ENCODE data around the gene PCDH20.
"Not testable (repeated sequence)": the region's sequence is repeated elsewhere in the genome, so short reads cannot be mapped to it uniquely, and the experiment has no call there.

The PCDH20 gene, protein sequence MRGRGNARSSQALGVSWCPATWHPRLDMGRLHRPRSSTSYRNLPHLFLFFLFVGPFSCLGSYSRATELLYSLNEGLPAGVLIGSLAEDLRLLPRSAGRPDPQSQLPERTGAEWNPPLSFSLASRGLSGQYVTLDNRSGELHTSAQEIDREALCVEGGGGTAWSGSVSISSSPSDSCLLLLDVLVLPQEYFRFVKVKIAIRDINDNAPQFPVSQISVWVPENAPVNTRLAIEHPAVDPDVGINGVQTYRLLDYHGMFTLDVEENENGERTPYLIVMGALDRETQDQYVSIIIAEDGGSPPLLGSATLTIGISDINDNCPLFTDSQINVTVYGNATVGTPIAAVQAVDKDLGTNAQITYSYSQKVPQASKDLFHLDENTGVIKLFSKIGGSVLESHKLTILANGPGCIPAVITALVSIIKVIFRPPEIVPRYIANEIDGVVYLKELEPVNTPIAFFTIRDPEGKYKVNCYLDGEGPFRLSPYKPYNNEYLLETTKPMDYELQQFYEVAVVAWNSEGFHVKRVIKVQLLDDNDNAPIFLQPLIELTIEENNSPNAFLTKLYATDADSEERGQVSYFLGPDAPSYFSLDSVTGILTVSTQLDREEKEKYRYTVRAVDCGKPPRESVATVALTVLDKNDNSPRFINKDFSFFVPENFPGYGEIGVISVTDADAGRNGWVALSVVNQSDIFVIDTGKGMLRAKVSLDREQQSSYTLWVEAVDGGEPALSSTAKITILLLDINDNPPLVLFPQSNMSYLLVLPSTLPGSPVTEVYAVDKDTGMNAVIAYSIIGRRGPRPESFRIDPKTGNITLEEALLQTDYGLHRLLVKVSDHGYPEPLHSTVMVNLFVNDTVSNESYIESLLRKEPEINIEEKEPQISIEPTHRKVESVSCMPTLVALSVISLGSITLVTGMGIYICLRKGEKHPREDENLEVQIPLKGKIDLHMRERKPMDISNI

DNA sequence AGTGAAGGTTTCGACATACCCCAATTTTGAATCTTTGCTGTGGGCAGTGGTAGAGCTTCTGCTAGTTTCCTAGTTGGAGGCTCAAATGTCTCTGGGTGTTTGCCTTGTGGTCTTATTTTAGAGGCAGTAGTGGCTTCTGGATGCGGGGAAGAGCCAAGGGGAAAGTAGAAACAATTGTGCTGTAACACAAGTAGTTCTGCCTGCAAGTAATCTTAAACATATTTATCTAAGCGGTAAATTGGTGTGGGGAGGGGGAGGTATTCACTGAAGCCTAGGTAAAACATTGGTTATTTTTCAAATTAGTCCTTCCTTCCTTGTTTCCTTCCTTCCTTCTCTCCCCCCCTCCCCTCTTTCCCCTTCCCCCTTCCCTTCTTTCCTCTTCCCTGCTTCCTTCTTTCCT, at the start of gene PCDH20:
Gene PCDH20 (minus strand): TSS at position 101 of the 400 bp plus-strand sequence. CDS start 691 bp downstream, outside the sequence.
- DNase-seq (ENCODE audit: low read depth in 2 of 2): no peak

DNA sequence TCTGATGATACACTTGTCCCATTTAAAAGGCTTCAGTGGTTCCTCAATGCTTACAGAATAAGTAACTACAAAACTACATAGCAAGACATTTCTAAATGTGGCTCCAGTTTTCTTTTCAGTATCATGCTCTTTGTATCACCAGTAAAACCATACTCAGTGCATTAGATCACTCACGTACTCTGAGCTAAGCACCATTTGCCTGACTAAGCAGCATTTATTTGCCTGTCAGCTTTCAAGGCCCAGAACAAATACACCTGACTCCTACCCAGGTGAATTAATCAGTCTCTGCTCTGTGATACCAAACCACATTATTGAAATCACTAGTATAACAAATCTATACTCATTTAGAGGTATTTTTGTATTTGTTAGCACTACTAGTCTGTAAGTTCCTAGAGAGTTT, 47.4 kb upstream of the PCDH20 start:
- no peak for DNase-seq (ENCODE audit: low read depth in 2 of 2)

DNA sequence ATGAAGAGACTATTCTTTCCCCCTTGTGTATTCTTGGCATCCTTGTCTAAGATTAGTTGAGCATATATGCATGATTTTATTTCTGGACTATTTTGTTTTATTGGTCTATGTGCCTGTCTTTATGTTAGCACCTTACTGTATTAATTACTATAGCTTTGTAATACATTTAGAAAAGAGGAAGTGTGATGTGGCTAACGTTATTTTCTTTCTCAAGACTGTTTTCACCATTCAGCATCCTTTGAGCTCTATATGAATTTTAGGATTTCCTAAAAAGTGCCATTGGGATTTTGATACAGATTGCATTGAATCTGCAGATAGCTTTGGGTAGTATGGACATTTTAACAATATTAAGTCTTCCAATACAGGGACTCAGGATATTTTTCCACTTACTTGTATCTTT, 37.5 kb upstream of the PCDH20 start:
- DNase-seq (ENCODE audit: low read depth in 2 of 2): no peak

DNA sequence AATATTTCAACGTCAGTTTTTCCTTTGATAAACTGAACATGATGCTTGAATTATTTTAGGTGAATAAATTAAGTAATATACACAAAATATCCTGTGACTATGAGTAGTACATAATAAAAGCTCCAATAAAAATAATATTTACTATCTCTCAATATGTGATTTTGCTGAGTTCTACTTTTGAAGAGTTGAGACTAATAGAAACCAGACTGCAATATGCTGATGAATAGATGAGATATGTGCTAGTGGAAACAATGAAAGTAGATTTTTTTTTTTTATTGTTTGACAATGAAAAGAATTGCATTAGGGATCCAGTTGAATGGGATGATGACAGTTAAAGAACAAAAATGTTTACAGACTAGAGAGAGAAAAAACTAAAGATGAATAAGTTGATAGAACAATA, 16.4 kb upstream of the PCDH20 start:
- no peak for DNase-seq (ENCODE audit: low read depth in 2 of 2)

DNA sequence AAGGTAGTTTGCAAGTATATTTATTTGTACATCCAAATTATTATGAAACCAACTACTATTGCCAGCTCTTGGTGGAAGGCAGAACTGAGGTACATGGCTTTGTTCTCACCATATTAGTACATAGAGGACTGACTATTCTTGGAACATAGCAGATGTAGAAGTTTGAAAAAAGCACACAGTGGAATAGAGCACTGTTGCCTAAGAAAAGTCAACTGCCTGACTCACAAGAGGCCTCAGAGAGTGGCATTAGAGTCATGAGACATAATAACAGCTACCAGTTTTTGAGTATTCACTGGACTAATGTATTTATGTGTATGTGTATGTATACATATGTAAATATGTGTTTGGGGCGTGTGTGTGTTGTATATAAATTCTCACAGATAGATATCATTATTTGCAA, 8.3 kb upstream of the PCDH20 start:
- DNase-seq (ENCODE audit: low read depth in 2 of 2): no peak

DNA sequence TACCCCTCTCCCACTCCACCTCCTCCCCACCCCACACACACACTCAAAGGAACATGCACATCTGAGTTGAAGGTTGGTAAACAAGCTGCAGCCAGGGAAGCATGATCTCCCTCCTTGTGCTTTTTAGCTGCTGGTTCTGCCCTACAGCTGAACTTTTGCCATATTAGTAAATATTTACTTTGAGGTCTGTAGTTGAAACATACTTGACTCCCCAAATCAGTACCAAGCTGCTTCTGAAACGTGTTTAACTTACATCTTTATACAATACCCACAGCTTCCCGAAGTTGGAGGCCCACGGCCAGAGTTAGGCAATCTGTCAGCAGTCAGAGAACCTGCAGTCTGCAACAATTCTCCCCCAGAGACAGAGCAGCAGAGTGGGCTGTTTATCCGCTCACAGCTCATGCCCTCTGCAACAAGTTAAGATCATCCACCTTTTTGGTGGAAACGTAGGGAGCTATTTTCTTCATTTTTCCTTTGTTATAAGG, 1.5 kb upstream of the PCDH20 start:
- DNase-seq (ENCODE audit: low read depth in 2 of 2): no peak

DNA sequence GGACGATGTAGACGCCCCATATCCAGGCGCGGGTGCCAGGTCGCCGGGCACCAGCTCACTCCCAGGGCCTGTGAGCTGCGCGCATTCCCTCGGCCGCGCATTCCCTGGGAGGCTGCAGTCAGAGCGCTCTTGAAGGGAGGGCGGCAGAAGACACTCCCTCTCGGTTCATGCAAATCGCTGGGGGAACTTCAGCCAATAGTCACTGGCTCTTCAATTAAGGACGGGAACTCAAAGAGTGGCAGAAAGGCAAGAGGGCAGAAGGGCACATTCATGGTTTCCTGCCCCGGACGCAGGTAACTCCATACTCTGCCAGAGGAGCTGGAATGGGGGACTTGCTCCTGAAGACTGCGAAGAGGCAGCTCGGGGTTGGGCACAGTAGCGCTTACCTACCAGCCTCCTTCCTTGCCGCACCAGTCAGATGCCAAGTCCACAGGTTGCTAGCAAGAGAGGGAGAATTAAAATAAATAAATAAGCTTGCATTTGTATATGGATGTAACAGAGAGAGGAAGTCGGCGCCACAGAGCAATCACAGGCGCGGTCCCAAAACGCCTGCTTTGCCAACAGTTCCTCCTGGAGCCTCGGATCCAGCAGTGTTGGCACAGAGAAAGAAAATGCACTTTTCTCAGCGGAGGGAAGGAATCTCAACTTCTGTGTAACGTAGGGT, 459 bp downstream of the PCDH20 start:
- DNase-seq (ENCODE audit: low read depth in 2 of 2): no peak

DNA sequence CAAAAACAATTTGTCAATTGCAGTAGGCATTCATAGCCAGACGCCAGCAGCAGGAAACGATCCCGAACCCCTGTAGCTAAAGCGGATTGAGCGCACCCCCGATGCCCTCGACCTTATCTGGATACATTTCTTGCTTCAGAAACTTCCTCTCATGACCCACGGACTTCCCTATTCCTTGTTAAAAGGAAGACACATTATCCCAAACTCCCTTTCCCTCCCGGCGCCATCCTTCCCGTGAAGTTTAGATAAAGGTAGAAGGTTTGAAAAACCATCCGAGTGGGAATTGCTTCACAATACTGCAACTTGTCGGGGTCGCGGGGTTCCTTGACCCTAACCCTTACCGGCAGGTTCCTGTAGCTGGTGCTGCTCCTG, 977 bp downstream of the PCDH20 start:
- no peak for DNase-seq (ENCODE audit: low read depth in 2 of 2)

DNA sequence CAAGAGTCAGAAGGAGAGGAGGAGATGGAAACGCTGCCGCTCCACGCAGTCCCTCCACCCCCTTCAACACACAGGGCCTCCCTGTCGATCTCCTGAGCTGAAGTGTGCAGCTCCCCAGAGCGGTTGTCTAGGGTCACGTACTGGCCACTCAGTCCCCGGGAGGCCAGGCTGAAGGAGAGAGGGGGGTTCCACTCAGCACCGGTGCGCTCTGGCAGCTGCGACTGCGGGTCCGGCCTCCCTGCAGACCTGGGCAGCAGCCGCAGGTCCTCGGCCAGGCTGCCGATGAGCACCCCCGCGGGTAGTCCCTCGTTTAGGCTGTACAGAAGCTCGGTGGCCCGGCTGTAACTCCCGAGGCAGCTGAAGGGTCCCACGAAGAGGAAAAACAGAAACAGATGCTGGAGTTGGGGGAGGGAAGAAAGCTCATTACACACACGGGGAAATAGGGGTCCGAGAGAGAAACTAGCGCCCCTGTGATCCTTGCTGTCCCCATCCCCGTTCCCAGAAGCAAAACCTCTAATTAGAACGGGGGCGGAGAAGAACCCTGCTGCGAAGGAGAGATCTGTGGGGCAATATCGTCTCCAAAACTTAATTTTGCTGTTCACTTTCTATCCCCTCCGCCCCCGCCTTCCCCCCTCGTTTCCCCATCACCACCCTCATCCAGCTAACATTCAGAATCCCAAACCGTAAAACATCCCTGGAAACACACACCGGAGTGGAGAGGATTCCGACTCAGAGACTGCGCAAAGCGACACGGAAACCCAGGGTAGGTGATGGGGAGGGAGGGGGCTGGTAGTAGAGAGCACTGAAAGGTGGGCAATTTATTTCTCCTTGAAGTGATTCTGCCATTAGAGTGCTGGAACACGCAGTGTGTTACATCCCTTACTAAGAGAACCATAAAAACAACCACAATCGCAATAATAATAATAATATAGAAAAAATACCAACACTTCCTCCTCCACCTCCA, 1.8 kb downstream of the PCDH20 start:
- no peak for DNase-seq (ENCODE audit: low read depth in 2 of 2)

DNA sequence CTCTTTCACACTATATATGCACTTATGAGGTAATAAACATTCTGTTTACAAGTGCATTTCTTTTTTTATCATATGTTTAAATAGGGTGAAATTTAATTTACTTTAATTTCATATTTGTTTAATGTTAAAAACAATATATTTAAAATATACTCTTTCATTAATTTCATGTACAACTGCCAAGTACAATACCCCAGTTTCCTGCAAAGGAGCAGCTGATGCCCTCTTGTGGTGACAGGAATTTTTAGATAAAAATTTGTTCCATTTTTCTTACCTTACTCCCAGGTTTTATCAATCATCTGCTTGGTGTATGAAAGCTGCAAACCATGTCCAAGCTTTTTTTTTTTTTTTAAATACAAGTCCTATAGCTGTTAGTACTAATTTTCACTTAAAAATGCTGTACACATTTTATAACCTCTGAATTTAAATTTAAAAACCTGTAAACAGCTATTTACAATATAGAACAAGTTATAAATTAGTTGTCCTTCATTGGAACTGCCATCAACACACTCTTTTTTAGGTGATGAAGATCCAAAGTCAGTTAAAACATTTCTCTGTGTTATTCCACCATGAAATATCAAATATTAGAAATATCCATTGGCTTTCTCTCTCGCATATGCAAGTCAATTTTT, 4.9 kb downstream of the PCDH20 start:
- no peak for DNase-seq (ENCODE audit: low read depth in 2 of 2)

DNA sequence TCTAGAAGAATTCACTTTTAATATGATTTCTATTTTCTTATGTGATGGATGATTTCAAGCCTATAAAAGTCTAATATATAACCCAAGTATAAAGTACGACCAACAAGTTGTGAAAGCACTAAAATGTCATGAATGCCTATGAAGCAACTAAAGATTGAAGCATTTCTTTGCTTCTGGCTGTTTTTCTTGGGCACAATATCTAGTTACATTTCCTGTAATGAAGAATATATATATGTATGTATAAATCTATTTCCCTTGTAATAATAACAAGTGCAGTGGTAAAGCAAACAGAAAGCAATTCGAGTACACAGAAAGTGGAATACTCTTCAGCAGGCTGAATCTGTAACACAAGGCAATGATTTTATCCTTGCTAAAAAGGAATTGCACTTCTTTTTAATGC, 5.4 kb downstream of the PCDH20 start:
- no peak for DNase-seq (ENCODE audit: low read depth in 2 of 2)

DNA sequence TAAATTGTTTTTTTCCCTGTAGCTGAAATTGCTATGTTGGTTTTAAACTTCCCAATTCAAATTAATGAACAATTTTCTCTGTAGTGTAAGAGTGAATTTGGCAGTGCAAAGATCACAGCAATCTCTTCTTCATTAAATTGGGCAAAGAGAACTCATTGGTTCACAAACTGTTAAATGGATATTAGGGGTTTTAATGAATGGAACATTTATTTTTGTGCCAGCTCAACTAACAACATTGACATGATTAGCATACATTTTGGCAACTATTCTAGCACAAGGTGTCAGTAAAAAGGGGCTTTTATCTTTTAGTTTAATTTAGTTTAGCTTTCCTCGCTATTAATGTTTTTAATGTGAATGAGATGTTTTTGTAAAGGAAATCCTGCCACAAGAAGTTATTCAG, 7.1 kb downstream of the PCDH20 start:
- DNase-seq (ENCODE audit: low read depth in 2 of 2): no peak

DNA sequence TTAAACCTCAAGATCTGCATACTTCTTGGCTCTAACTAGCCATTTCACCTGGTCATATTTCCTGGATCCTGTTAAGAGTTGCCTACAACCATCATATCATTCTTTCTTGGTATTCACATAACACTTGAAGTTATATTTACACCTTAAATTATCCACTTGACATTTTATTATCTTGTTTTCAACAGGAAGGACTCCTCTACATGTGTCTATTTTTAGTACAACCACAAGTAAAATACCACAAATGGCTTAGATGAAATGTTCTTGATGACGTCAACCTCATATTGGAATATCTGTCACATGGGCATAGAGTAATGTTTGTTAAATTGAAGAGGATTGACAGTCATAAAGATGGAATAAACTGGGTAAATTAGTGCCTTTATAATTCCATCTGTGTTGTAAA, 9.4 kb downstream of the PCDH20 start:
- DNase-seq (ENCODE audit: low read depth in 2 of 2): no peak

DNA sequence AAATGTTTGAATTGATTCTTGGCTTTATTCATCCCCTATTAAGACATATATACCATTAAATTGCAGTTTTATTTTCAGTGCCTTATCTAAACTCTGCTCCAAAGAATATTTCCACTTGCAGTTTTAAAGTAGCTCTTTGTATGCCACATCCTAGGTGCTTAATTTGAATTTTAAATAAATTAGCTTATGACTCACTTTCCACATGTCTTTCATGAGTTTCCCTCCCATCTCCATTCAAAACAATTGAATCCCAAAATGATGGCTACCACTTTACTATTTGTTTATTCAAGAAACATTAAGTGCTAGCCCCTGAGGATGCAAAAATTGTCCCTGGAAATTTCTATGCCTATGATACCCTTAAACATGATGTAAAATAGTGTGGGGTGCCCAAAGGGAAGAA, 19.5 kb downstream of the PCDH20 start:
- no peak for DNase-seq (ENCODE audit: low read depth in 2 of 2)

DNA sequence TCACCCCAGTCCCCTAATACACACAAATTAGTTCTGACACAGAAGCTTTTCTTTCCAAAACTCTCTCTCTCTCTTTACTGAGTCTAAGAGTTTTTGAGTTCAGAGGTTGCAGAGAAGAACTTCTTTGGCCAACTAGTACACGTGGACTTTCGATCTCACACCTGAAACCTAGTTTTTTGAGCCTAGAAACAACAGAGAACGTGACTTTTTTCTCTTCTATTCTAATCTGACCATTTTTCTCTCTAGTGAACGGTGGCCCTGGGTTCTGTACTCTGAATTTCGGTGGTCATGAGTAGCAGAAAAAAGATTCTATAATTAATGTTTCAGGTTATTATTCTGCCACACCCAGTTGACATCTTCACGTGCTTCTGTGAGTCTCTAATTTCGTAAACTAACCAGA, 24.2 kb downstream of the PCDH20 start:
- DNase-seq (ENCODE audit: low read depth in 2 of 2): no peak

DNA sequence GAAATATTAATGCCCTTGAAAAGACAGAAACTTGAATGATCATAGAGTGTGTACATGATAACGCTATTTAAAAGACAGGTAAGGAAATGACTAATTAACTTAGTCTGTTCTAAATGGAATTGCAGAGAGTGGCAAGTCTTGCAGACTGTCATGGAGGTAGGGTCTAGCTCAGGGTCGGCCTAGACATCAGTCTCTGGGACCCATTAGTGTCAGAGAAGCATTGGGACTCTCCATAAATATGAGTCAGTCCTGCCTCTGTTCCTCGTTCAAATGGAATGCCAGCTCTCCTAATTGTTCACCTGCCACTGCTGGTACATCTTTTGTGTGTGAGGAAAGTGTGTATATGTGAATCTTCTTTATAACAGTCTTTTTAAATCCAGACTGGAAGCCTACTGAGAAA, 28.0 kb downstream of the PCDH20 start:
- no peak for DNase-seq (ENCODE audit: low read depth in 2 of 2)

DNA sequence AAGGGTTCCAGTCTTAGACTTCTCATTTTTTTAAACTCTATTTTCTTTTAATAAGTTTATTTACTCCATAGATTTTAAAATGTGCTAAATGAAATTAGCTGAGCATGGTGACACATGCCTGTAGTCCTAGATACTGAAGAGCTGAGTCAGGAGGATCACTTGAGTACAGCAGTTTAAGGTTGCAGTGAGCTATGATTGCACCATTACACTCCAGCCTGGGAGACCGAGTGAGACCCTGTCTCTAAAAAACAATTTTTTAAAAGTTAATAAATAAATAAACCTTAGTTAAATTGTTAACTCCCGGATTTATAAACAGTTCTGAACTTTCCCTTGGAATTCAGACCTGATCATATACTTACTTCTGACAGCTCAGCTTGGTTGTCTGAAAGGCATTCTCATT, 32.5 kb downstream of the PCDH20 start:
- no peak for DNase-seq (ENCODE audit: low read depth in 2 of 2)

DNA sequence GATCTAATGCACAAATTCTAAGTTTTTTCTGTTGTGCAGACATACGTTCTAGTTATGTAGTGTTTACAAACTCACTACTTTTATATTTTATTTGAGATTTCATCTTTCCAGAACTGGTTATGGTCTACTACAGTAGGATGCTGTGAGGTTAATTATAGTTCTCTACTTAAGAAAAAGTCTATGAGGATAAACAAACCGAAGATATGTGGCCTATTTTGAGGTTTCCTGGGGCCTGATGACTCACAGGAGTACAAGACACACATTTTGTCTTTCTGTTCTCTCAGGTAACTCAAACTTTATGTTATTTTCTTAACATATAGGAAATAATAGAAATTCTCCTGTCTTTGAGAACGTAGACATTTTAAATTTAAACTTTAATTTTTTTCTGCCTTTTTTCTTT, 45.1 kb downstream of the PCDH20 start:
- no peak for DNase-seq (ENCODE audit: low read depth in 2 of 2)

DNA sequence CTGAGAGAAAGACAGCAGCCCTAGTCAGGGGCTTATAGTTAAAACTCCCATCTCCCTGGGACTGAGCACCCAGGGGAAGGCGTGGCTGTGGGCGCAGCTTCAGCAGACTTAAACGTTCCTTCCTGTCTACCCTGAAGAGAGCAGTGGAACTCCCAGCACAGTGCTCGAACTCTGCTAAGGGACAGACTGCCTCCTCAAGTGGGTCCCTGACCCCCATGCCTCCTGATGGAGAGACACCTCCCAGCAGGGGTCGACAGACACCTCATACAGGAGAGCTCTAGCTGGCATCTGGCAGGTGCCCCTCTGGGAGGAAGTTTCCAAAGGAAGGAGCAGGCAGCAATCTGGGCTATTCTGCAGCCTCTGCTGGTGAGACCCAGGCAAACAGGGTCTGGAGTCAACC, 51.0 kb downstream of the PCDH20 start:
- DNase-seq (ENCODE audit: low read depth in 2 of 2): not testable (repeated sequence)

DNA sequence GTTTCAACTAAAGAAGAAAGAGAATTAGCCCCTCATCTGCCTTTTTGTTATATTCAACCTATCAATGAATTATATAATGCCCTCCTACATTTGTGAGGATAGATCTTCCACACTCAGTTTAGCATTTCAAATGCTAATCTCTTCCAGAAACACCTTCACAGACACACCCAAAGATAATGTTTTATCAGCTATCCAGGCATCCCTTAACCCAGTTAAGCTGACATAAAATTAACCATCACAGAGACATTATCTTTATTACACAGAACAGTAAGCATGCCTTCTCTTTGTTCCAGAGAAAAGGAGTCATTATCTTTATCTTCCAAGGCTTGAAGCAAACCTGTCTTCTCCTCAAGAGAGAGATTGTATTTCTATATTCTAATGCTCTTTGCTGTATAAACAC, 53.1 kb downstream of the PCDH20 start:
- no peak for DNase-seq (ENCODE audit: low read depth in 2 of 2)

All from stimulated activated CD4-positive, alpha-beta T cell treated with anti-CD3 and anti-CD28 coated beads, Interleukin-4, amount 100 ng/mL, for 48 hours (primary cell).